A549 treated with AZD2906 at 1 μM for 4 hours (cell line): ENCODE measurements around the gene CYP4V2. TPM values are rescaled to one million over a fixed set of nuclear protein-coding genes. Genes with fewer than 3 reads are reported as not detected.

ENCODE experiments used
- total RNA-seq: library from RNA; stranded (reverse); fragments of 200-300 nt; extraction: Qiagen RNA extraction; gene quantifications from 5 replicates; pipeline ENCODE4 v1.2.3, GENCODE V29; 2022

CYP4V2 gene
- 2.5 to 3.5 TPM (median 3.1 TPM) in 5 replicates for total RNA-seq

GRCh38 chr4:186191200-186192065, at the start of gene CYP4V2:
TSS of gene CYP4V2 (plus strand) at chr4:186191567. CDS start at chr4:186191824, 257 bp downstream.

GRCh38 chr4:186227221-186227620, 35.9 kb downstream of the CYP4V2 start, which contains the start of gene KLKB1:
TSS of gene KLKB1 (plus strand) at chr4:186227507. CDS start at chr4:186228196, 689 bp downstream.

Other genes starting within 250 kb of the CYP4V2 start
- 0.15 to 0.50 TPM (median 0.32 TPM) in 5 replicates for gene TLR3, start 122.4 kb upstream of the CYP4V2 start, total RNA-seq
- gene FAM149A, start 86.9 kb upstream of the CYP4V2 start, total RNA-seq, result 1.2 to 1.8 TPM (median 1.4 TPM) in 5 replicates
- not detected in 5 replicates for gene KLKB1, start 35.9 kb downstream of the CYP4V2 start, total RNA-seq
- gene F11, start 74.6 kb downstream of the CYP4V2 start, total RNA-seq, result not detected in 5 replicates